Measurements from ENCODE around the gene SORCS2.

SORCS2 gene

GRCh38 chr4:7537853-7538400, 345.6 kb downstream of the SORCS2 start:
- no peak overlapping the region for H3K4me3 ChIP-seq (ENCODE audit: low read depth, low read length)
- TF ChIP-seq, protein P1, sequence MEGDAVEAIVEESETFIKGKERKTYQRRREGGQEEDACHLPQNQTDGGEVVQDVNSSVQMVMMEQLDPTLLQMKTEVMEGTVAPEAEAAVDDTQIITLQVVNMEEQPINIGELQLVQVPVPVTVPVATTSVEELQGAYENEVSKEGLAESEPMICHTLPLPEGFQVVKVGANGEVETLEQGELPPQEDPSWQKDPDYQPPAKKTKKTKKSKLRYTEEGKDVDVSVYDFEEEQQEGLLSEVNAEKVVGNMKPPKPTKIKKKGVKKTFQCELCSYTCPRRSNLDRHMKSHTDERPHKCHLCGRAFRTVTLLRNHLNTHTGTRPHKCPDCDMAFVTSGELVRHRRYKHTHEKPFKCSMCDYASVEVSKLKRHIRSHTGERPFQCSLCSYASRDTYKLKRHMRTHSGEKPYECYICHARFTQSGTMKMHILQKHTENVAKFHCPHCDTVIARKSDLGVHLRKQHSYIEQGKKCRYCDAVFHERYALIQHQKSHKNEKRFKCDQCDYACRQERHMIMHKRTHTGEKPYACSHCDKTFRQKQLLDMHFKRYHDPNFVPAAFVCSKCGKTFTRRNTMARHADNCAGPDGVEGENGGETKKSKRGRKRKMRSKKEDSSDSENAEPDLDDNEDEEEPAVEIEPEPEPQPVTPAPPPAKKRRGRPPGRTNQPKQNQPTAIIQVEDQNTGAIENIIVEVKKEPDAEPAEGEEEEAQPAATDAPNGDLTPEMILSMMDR (IDR thresholded peaks at IDR 0.05; ENCODE audit: low read depth, low read length) = no peak

DNA sequence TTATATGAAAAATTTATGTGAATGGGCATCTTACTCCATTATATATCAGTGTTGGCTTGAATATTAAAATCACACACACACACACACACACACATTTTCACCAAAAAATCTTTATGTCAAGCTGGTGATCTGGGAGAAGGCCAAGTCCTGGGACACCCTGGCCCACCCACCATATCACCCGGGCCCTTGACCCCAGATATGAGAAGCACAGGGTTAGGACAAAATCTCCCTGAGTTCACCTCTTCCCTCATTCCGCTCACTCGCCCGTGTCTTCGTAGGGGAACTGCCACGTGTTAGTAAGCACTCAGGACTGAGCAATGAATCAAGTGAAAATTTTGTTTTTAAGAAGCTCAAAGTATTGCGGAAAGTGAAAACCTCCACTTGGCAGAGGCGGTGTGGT, 346.2 kb downstream of the SORCS2 start:
- TF ChIP-seq, protein P1 (IDR thresholded peaks at IDR 0.05; ENCODE audit: low read depth, low read length) = no peak
- no peak overlapping the region for H3K4me3 ChIP-seq (ENCODE audit: low read depth, low read length)

- H3K4me3 ChIP-seq (ENCODE audit: low read depth, low read length) = no peak overlapping the region
- TF ChIP-seq, protein P1 (IDR thresholded peaks at IDR 0.05; ENCODE audit: low read depth, low read length) = no peak
Observed at GRCh38 chr4:7539186-7539585, 346.8 kb downstream of the SORCS2 start.

DNA sequence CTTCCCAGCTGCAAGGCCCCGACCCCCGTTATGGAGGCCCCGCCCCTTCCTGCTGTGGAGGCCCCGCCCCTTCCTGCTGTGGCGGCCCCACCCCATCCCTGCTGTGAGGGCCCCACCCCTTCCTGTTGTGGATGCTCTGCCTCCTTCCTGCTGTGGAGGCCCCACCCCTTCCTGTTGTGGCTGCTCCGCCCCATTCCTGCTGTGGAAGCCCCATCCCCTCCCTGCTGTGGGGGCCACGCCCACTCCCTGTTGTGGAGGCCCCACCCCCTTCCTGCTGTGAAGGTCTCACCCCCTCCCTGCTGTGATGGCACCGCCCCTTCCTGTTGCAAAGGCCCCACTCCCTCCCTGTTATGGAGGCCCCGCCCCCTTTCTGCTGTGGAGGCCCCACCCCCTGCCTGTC, 347.3 kb downstream of the SORCS2 start:
- no peak overlapping the region for H3K4me3 ChIP-seq (ENCODE audit: low read depth, low read length)
- TF ChIP-seq, protein P1 (IDR thresholded peaks at IDR 0.05; ENCODE audit: low read depth, low read length) = no peak

DNA sequence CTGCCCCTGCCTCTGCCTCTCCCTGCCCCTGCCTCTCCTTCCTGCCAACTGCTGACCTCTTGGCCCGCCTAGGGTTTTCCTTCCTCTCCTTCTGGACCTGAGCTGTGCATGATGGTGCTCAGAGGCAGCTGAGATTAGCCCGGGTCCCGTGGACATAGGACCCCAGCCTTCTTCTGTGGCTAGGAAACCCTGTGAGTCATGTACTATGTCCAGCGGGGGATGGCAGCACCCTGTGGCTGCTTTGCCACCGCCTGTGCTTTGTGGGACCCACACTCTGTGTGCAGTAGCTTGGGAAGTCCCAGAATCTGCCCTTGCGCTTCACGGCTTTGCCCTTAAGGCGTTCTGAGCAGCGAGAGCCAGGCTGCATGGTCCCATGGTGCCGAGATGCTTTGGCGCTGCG, 347.9 kb downstream of the SORCS2 start:
- H3K4me3 ChIP-seq (ENCODE audit: low read depth, low read length) = no peak overlapping the region
- TF ChIP-seq, protein P1 (IDR thresholded peaks at IDR 0.05; ENCODE audit: low read depth, low read length) = no peak

DNA sequence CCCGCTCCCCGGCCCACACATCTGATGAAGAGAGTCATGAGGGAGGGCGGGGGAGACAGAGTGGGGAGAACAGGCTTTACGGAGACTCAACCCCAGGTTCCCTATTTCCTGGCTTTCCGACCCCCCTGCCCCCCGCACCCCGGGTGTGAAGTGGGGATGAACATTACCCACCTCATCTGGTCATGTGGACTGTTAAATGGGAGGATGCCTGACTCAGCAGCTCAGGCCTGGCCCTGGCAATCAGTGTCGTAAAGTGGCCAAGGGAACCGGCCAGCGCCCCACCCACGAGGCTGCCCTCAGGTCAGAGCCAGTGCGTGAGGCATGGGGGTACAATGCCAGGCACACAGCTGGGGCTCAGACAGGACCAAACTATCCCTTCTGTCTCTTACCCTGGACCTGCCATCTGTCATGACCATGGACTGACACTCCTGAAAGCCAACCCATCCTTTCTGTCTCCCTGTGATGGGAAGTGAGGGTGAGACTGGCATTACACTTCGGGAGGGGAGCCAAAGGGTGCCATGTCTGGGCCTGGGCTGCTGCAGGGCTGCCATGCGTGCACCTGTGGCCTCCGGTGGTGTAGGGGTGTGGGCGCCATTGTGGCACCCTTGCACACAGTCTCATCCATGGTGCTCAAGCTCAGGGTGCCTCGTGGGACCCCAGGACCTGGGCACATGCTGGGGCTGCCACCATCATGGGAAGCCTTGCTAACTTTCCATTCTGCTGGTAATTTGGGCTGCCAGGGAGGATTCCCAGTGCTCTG, 348.5 kb downstream of the SORCS2 start:
- H3K4me3 ChIP-seq (ENCODE audit: low read depth, low read length) = no peak overlapping the region
- TF ChIP-seq, protein P1 (IDR thresholded peaks at IDR 0.05; ENCODE audit: low read depth, low read length) = no peak

- TF ChIP-seq, protein P1 (IDR thresholded peaks at IDR 0.05; ENCODE audit: low read depth, low read length) = no peak
Observed at GRCh38 chr4:7541414-7541810, 349.1 kb downstream of the SORCS2 start.

More at GRCh38 chr4:7541414-7541810, 349.1 kb downstream of the SORCS2 start:
- no peak overlapping the region for H3K4me3 ChIP-seq (ENCODE audit: low read depth, low read length)

All from WI38 (cell line).